Measurements from ENCODE around the gene IST1.

DNA sequence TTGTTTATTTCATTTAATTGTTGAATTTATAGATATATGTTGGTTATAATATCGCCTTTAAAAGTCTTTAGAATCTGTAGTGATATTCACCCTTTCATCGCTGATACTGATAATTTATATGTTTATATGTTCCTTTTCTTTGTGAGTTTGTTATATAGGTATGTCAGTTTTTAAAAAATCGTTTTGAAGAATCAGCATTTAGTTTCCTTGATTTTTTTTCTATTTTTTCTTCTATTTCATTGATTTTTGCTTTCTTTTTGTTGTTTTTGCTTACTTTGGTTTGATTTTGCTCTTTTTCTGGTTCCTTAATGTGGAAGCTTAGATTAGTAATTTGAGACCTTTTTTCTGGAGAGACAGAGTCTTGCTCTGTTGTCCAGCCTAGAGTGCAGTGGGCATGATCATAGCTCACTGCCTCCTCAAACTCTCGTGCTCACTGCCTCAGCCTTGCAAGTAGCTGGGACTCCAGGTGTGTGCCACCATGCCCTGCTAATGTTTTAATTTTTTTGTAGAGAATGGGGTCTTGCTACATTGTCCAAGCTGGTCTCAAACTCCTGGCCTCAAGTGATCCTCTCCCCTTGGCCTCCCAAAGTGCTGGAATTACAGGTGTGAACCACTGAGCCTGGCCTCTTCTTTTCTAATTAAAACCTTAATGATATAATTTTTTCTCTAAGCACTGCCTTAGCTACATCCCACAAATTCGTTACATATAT lies 7.5 kb downstream of the IST1 start:
- TF ChIP-seq, protein P1, sequence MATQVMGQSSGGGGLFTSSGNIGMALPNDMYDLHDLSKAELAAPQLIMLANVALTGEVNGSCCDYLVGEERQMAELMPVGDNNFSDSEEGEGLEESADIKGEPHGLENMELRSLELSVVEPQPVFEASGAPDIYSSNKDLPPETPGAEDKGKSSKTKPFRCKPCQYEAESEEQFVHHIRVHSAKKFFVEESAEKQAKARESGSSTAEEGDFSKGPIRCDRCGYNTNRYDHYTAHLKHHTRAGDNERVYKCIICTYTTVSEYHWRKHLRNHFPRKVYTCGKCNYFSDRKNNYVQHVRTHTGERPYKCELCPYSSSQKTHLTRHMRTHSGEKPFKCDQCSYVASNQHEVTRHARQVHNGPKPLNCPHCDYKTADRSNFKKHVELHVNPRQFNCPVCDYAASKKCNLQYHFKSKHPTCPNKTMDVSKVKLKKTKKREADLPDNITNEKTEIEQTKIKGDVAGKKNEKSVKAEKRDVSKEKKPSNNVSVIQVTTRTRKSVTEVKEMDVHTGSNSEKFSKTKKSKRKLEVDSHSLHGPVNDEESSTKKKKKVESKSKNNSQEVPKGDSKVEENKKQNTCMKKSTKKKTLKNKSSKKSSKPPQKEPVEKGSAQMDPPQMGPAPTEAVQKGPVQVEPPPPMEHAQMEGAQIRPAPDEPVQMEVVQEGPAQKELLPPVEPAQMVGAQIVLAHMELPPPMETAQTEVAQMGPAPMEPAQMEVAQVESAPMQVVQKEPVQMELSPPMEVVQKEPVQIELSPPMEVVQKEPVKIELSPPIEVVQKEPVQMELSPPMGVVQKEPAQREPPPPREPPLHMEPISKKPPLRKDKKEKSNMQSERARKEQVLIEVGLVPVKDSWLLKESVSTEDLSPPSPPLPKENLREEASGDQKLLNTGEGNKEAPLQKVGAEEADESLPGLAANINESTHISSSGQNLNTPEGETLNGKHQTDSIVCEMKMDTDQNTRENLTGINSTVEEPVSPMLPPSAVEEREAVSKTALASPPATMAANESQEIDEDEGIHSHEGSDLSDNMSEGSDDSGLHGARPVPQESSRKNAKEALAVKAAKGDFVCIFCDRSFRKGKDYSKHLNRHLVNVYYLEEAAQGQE (IDR thresholded peaks at IDR 0.05) = no peak
- TF ChIP-seq CTCF (IDR thresholded peaks at IDR 0.05; ENCODE audit: low read depth, low read length, missing input control) = no peak
- no peak for TF ChIP-seq TAF1 (conservative IDR thresholded peaks at IDR 0.05)
- TF ChIP-seq, protein P2, sequence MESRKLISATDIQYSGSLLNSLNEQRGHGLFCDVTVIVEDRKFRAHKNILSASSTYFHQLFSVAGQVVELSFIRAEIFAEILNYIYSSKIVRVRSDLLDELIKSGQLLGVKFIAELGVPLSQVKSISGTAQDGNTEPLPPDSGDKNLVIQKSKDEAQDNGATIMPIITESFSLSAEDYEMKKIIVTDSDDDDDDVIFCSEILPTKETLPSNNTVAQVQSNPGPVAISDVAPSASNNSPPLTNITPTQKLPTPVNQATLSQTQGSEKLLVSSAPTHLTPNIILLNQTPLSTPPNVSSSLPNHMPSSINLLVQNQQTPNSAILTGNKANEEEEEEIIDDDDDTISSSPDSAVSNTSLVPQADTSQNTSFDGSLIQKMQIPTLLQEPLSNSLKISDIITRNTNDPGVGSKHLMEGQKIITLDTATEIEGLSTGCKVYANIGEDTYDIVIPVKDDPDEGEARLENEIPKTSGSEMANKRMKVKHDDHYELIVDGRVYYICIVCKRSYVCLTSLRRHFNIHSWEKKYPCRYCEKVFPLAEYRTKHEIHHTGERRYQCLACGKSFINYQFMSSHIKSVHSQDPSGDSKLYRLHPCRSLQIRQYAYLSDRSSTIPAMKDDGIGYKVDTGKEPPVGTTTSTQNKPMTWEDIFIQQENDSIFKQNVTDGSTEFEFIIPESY (IDR thresholded peaks at IDR 0.05) = no peak
- TF ChIP-seq GABPA (IDR thresholded peaks at IDR 0.05 in 1 of 2, conservative IDR thresholded peaks at IDR 0.05 in 1 of 2) = no peak
- TF ChIP-seq RAD21 (IDR thresholded peaks at IDR 0.05) = no peak
- TF ChIP-seq JUND (IDR thresholded peaks at IDR 0.05) = no peak
- no peak for TF ChIP-seq YY1 (IDR thresholded peaks at IDR 0.05)
